H1 (cell line): ENCODE data around the gene PLEKHG1. TPM values are rescaled to one million over a fixed set of nuclear protein-coding genes. Genes with fewer than 3 reads are reported as not detected.

ENCODE experiments used
- CTCF ChIA-PET: fragments of 300-600 bp; sonication (Branson Sonifier 250); formaldehyde crosslinking; loops from one replicate; lab custom pipeline; 2021; ENCODE audit not compliant: partially characterized antibody; lab: Charles Lee
- POLR2A ChIA-PET: fragments of 300-600 bp; sonication (Branson Sonifier 250); formaldehyde crosslinking; loops from one replicate; lab custom pipeline; 2021; ENCODE audit warnings: inconsistent platforms; ENCODE audit not compliant: partially characterized antibody; lab: Charles Lee
- DNase-seq, 2 experiments: peaks; one replicate each; pipeline versions ENCODE4 v3.0.0 to v3.0.0-alpha.2; 2010 to 2022; ENCODE audit warnings: low spot score in 2 of 2, low read depth in 1 of 2, mixed read lengths in 1 of 2
- FAIRE-seq: peaks from 2 replicates; lab custom pipeline; 2011; peaks lifted over from hg19 to GRCh38; lab: Jason Lieb, UNC
- H2AFZ ChIP-seq: 2 replicates; pipeline ENCODE4 v1.8.1; 2012; ENCODE audit warnings: low read length, inconsistent platforms
- H2AK5ac ChIP-seq: 2 replicates; pipeline ENCODE4 v1.6.1; 2013; ENCODE audit warnings: low read depth, low read length
- H2BK120ac ChIP-seq: replicated peaks from 2 replicates; pipeline ENCODE3; 2013; ENCODE audit warnings: low read depth, low read length, inconsistent platforms
- H2BK12ac ChIP-seq: 2 replicates; pipeline ENCODE4 v1.6.1; 2013; ENCODE audit warnings: low read depth, low read length
- H2BK15ac ChIP-seq: 2 replicates; pipeline ENCODE4 v1.6.1; 2013; ENCODE audit warnings: low read length
- H2BK20ac ChIP-seq: 2 replicates; pipeline ENCODE4 v1.6.1; 2013; ENCODE audit warnings: low read length
- H2BK5ac ChIP-seq: 2 replicates; pipeline ENCODE4 v1.6.1; 2013; ENCODE audit warnings: low read depth, low read length
- H3K14ac ChIP-seq: 2 replicates; pipeline ENCODE4 v1.6.1; 2013; ENCODE audit warnings: inconsistent platforms; ENCODE audit not compliant: insufficient read length
- H3K18ac ChIP-seq: 2 replicates; pipeline ENCODE4 v1.6.1; 2013; ENCODE audit warnings: low read length; ENCODE audit errors: extremely low read depth
- H3K23ac ChIP-seq: 2 replicates; pipeline ENCODE4 v1.6.1; 2013; ENCODE audit warnings: inconsistent platforms; ENCODE audit not compliant: insufficient read length
- H3K23me2 ChIP-seq: 2 replicates; pipeline ENCODE4 v1.6.1; 2013; ENCODE audit warnings: low read depth, low read length
- H3K27ac ChIP-seq: 2 replicates; pipeline ENCODE4 v1.6.1; 2011; ENCODE audit warnings: low read depth, low read length, inconsistent platforms
- H3K27me3 ChIP-seq, 4 experiments: replicated peaks in 1 of 4; 1 replicate in 1 of 4; 2 replicates in 3 of 4; pipeline versions ENCODE4 v1.6.1 to v1.8.1; 2011 to 2013; ENCODE audit warnings: low read length in 3 of 4, mild to moderate bottlenecking in 3 of 4, inconsistent platforms in 2 of 4, mixed read lengths in 2 of 4, moderate library complexity in 1 of 4; ENCODE audit not compliant: control insufficient read depth in 3 of 4, insufficient read depth in 3 of 4; ENCODE audit errors: extremely low read depth in 1 of 4
- H3K36me3 ChIP-seq, 4 experiments: 2 replicates each; pipeline versions ENCODE4 v1.6.1 to v1.8.1; 2011 to 2013; ENCODE audit warnings: mild to moderate bottlenecking in 4 of 4, low read length in 3 of 4, moderate library complexity in 2 of 4, control low read depth in 1 of 4, inconsistent platforms in 1 of 4; ENCODE audit not compliant: insufficient read depth in 4 of 4, control insufficient read depth in 2 of 4
- H3K4ac ChIP-seq: replicated peaks from 2 replicates; pipeline ENCODE3; 2013; ENCODE audit warnings: low read length, low read depth, mixed read lengths, inconsistent platforms; ENCODE audit not compliant: insufficient read length
- H3K4me1 ChIP-seq, 4 experiments: replicated peaks in 1 of 4; 1 replicate in 1 of 4; 2 replicates in 3 of 4; pipeline versions ENCODE4 v1.6.1 to v1.8.1; 2011 to 2013; ENCODE audit warnings: low read length in 3 of 4, inconsistent platforms in 2 of 4, mixed read lengths in 1 of 4; ENCODE audit not compliant: insufficient read depth in 4 of 4, control insufficient read depth in 3 of 4
- H3K4me2 ChIP-seq, 2 experiments: 2 replicates each; pipeline versions ENCODE4 v1.6.1 to v1.8.1; 2011 to 2013; ENCODE audit warnings: low read depth in 2 of 2, low read length in 2 of 2, control low read depth in 1 of 2, inconsistent platforms in 1 of 2, mild to moderate bottlenecking in 1 of 2; ENCODE audit not compliant: insufficient read depth in 1 of 2
- H3K4me3 ChIP-seq, 4 experiments: fragments of 200-600, 300-600 bp in 1 of 4; sonication (generic), shearing (Covaris generic), sonication (Bioruptor Twin) in 1 of 4; 2 replicates each; pipeline versions ENCODE4 v1.5.1 to v1.8.1; 2011 to 2016; ENCODE audit warnings: low read length in 4 of 4, low read depth in 3 of 4, control low read depth in 2 of 4, inconsistent platforms in 2 of 4, mild to moderate bottlenecking in 2 of 4, mixed read lengths in 1 of 4, moderate library complexity in 1 of 4; ENCODE audit not compliant: insufficient read depth in 2 of 4; ENCODE audit errors: extremely low read depth in 1 of 4
- H3K56ac ChIP-seq: replicated peaks from 2 replicates; pipeline ENCODE3; 2013; ENCODE audit warnings: low read depth, mild to moderate bottlenecking, mixed read lengths, low read length, inconsistent platforms; ENCODE audit not compliant: insufficient read length
- H3K79me1 ChIP-seq: 2 replicates; pipeline ENCODE4 v1.6.1; 2013; ENCODE audit warnings: low read depth, low read length, control low read depth
- H3K79me2 ChIP-seq, 2 experiments: 2 replicates each; pipeline versions ENCODE4 v1.6.1 to v1.8.1; 2012 to 2013; ENCODE audit warnings: low read length in 2 of 2, mild to moderate bottlenecking in 2 of 2, inconsistent platforms in 1 of 2; ENCODE audit not compliant: insufficient read depth in 2 of 2, control insufficient read depth in 1 of 2
- H3K9ac ChIP-seq, 4 experiments: replicated peaks in 1 of 4; 1 replicate in 1 of 4; 2 replicates in 3 of 4; pipeline versions ENCODE4 v1.6.1 to v1.8.1; 2011 to 2013; ENCODE audit warnings: low read depth in 3 of 4, low read length in 3 of 4, control low read depth in 2 of 4, mild to moderate bottlenecking in 2 of 4, moderate library complexity in 2 of 4, inconsistent platforms in 1 of 4; ENCODE audit errors: extremely low read depth in 1 of 4
- H3K9me3 ChIP-seq, 2 experiments: 2 replicates each; pipeline versions ENCODE4 v1.6.1 to v1.8.1; 2012 to 2013; ENCODE audit warnings: mild to moderate bottlenecking in 2 of 2, moderate library complexity in 2 of 2, control low read depth in 1 of 2, inconsistent platforms in 1 of 2, low read depth in 1 of 2, low read length in 1 of 2, mixed read lengths in 1 of 2; ENCODE audit not compliant: insufficient read depth in 2 of 2
- H4K20me1 ChIP-seq, 2 experiments: replicated peaks in 1 of 2; 2 replicates each; pipeline versions ENCODE3 to v1.8.1; 2011 to 2013; ENCODE audit warnings: inconsistent platforms in 2 of 2, low read length in 2 of 2, mild to moderate bottlenecking in 1 of 2; ENCODE audit not compliant: insufficient read depth in 2 of 2, control insufficient read depth in 1 of 2
- H4K5ac ChIP-seq: 2 replicates; pipeline ENCODE4 v1.6.1; 2013; ENCODE audit warnings: low read length, low read depth, mixed read lengths, inconsistent platforms; ENCODE audit not compliant: insufficient read length
- H4K8ac ChIP-seq: 2 replicates; pipeline ENCODE4 v1.8.0; 2013; ENCODE audit warnings: mild to moderate bottlenecking, moderate library complexity, low read length, inconsistent platforms; ENCODE audit not compliant: insufficient read depth; ENCODE audit errors: extremely low read depth
- H4K91ac ChIP-seq: replicated peaks from 2 replicates; pipeline ENCODE3; 2013; ENCODE audit warnings: low read length, mixed read lengths, inconsistent platforms; ENCODE audit not compliant: insufficient read length
- CTBP2 ChIP-seq: IDR thresholded peaks from 2 replicates; pipeline ENCODE4 v1.7.0; 2011; ENCODE audit warnings: borderline replicate concordance, mild to moderate bottlenecking, moderate library complexity, mixed read lengths, low read length; ENCODE audit not compliant: insufficient read depth, insufficient read length
- EP300 ChIP-seq, 2 experiments: IDR thresholded peaks; 1 replicate in 1 of 2; 2 replicates in 1 of 2; pipeline ENCODE4 v1.6.1; 2011 to 2012; ENCODE audit warnings: low read depth in 2 of 2, low read length in 2 of 2, mild to moderate bottlenecking in 2 of 2, borderline replicate concordance in 1 of 2, inconsistent platforms in 1 of 2, moderate library complexity in 1 of 2
- GABPA ChIP-seq: IDR thresholded peaks from 2 replicates; pipeline ENCODE4 v1.6.1; 2011; ENCODE audit warnings: mild to moderate bottlenecking, low read length, moderate library complexity, borderline replicate concordance; ENCODE audit not compliant: insufficient read depth
- HDAC6 ChIP-seq: IDR thresholded peaks from one replicate; pipeline ENCODE4 v1.7.1; 2012; ENCODE audit warnings: low read depth, mild to moderate bottlenecking, inconsistent platforms, low read length, moderate library complexity
- MAFK ChIP-seq: IDR thresholded peaks from 2 replicates; pipeline ENCODE4 v1.6.1; 2012; ENCODE audit warnings: low read depth, mild to moderate bottlenecking, improper control_type of control experiment, low read length
- PHF8 ChIP-seq: fragments of 200-600 bp; sonication (generic); conservative IDR thresholded peaks from 2 replicates; pipeline ENCODE4 v1.7.1; 2012; ENCODE audit warnings: low read depth, mild to moderate bottlenecking, inconsistent platforms, low read length, moderate library complexity
- POU5F1 ChIP-seq: IDR thresholded peaks from 2 replicates; pipeline ENCODE4 v1.6.1; 2011; ENCODE audit warnings: low read depth, mild to moderate bottlenecking, low read length, moderate library complexity
- RBBP5 ChIP-seq: IDR thresholded peaks from 2 replicates; pipeline ENCODE4 v1.7.1; 2012; ENCODE audit warnings: low read depth, mild to moderate bottlenecking, inconsistent platforms, low read length, moderate library complexity, borderline replicate concordance
- SAP30 ChIP-seq: fragments of 300-600 bp; sonication (generic); IDR thresholded peaks from 2 replicates; pipeline ENCODE4 v1.7.1; 2012; ENCODE audit warnings: low read length, moderate library complexity, mild to moderate bottlenecking, inconsistent platforms; ENCODE audit not compliant: insufficient read depth, insufficient replicate concordance
- SIRT6 ChIP-seq: IDR thresholded peaks from one replicate; pipeline ENCODE4 v1.7.1; 2012; ENCODE audit warnings: low read length, inconsistent platforms
- TCF12 ChIP-seq: IDR thresholded peaks from 2 replicates; pipeline ENCODE4 v1.6.1; 2011; ENCODE audit warnings: low read depth, mild to moderate bottlenecking, low read length
- TEAD4 ChIP-seq: IDR thresholded peaks from 2 replicates; pipeline ENCODE4 v1.6.1; 2012; ENCODE audit warnings: low read depth, low read length, inconsistent platforms, mixed read lengths
- WGBS, 2 experiments: shearing (Covaris generic) in 1 of 2; methylation state at CpG; one replicate each; pipeline versions ENCODE4 v1.1.6 to v1.1.7; 2013 to 2015; ENCODE audit warnings: low lambda C conversion rate in 2 of 2, mixed read lengths in 2 of 2, inconsistent platforms in 1 of 2, low coverage in 1 of 2, missing lambda C conversion rate in 1 of 2; ENCODE audit not compliant: insufficient replicate concordance in 2 of 2, insufficient coverage in 1 of 2, insufficient read length in 1 of 2; ENCODE audit errors: extremely low coverage in 1 of 2, missing lambda C conversion rate in 1 of 2; 5-methylcytosine and 5-hydroxymethylcytosine counted together
- polyA plus RNA-seq, 7 experiments: library from polyadenylated mRNA; depleted of rRNA in 3 of 7; stranded (reverse) in 5 of 7; unstranded in 2 of 7; fragments of >200 nt in 5 of 7; fragments of 200-250 nt in 2 of 7; gene quantifications; 1 replicate in 5 of 7; 2 replicates in 1 of 7; 4 replicates in 1 of 7; pipeline versions ENCODE4 v1.2.1 to v1.2.3, GENCODE V29; 2011 to 2013; ENCODE audit warnings: missing spikeins in 2 of 7, mixed read lengths in 2 of 7
- total RNA-seq: library from RNA; stranded (reverse); fragmentation: NEBNext Ultra II Directional; extraction: Animal tissue kit (Norgen Biotek cat#: 25700); gene quantifications from 2 replicates; pipeline ENCODE4 v1.2.1, GENCODE V29; 2021

PLEKHG1 gene
- total and polyA plus RNA-seq, 2 of the 8 experiments (the other 6 are each of a cell fraction or from before 2014, with no cell fraction given) = 0.94 to 2.2 TPM

DNA sequence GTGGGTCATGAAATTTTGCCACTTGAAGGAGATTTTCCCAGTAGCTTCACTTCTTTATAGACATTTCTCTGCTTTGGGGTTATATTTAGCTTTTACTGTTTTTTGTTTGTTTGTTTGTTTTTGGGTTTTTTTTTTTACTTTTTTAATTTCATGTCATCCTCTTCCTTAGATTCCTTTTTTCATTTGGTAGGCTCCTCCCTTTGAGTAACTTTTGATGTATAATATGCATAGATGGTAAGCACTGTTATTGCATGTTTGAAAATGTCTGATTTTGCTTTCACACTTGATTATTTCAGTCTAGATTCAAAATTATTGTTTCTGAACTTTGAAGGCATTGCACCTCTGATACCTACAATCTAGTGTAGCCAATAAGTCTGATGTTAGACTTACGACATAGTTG is 37.6 kb downstream of the PLEKHG1 start:
- no peaks in the 10 kb centered on the region for H3K23me2 ChIP-seq
- POLR2A ChIA-PET = no interaction called here
- H4K91ac ChIP-seq = no peak overlapping the region
- no peak overlapping the region for H2BK12ac ChIP-seq
- no peak overlapping the region for H3K4me2 ChIP-seq
- H3K18ac ChIP-seq = no peak overlapping the region
- TF ChIP-seq EP300 (IDR thresholded peaks at IDR 0.05; ENCODE audit: borderline replicate concordance in 1 of 2, low read depth in 2 of 2, low read length in 2 of 2) (no peak), SIRT6 (no peak), POU5F1 (no peak), TEAD4 (no peak), TCF12 (no peak), GABPA (no peak), SAP30 (no peak), CTBP2 (no peak), RBBP5 (no peak), HDAC6 (no peak), PHF8 (no peak), MAFK (no peak)
- TF ChIP-seq, all 59 proteins: peak for 0
- WGBS, 2 experiments = 91% methylated on average over 1 of the region's 1 CpG; no CpG with 5 or more reads in 1 of the 2 experiments
- Histone ChIP-seq H2BK20ac (no peak overlapping the region), H3K36me3 (no peaks in the 10 kb centered on the region; a peak in 1 of 8 replicates), H3K27ac (no peak overlapping the region), H4K5ac (no peak overlapping the region), H3K4me1 (no peaks in the 10 kb centered on the region), H4K20me1 (no peaks in the 10 kb centered on the region), H3K56ac (no peak overlapping the region), H2BK120ac (no peak overlapping the region), H3K4me3 (no peak overlapping the region), H3K14ac (no peak overlapping the region), H3K9me3 (no peaks in the 10 kb centered on the region), H2AK5ac (no peak overlapping the region), H2BK5ac (no peak overlapping the region), H3K27me3 (no peaks in the 10 kb centered on the region), H3K23ac (no peak overlapping the region), H3K79me2 (no peaks in the 10 kb centered on the region), H3K9ac (no peak overlapping the region), H4K8ac (no peak overlapping the region), H3K4ac (no peak overlapping the region), H3K79me1 (no peaks in the 10 kb centered on the region), H2BK15ac (no peak overlapping the region), H2AFZ (no peak overlapping the region)
- FAIRE-seq = no peak
- no peak for DNase-seq
- CTCF ChIA-PET = interaction anchor here (1.1 kb wide), 1 partner anchor 219 kb away, joined by 3 read pairs; no protein-coding TSS in a partner anchor
